CD4-positive, CD25-positive, alpha-beta regulatory T cell (primary cell): ENCODE results near the gene MEGF8. TPM values are rescaled to one million over a fixed set of nuclear protein-coding genes. Genes with fewer than 3 reads are reported as not detected.

Experiments used
- ATAC-seq, 2 donors: fragments of 150-1000 bp; cut with Tn5 transposase; one replicate each; pipeline ENCODE4 v1.10.0; 2021; ENCODE audit warnings: low read depth in 2 of 2, moderate number of reproducible peaks in 2 of 2, moderate library complexity in 1 of 2
- DNase-seq, 3 donors: peaks; one replicate each; pipeline versions ENCODE4 v3.0.0 to v3.0.0-alpha.2; 2012 to 2022; ENCODE audit warnings: mixed read lengths in 1 of 3
- H3K27ac ChIP-seq: one replicate; pipeline ENCODE4 v1.7.0; 2013; ENCODE audit warnings: mild to moderate bottlenecking, low read length; ENCODE audit not compliant: insufficient read depth, poor library complexity, severe bottlenecking
- H3K27me3 ChIP-seq: one replicate; pipeline ENCODE4 v1.7.0; 2013; ENCODE audit warnings: low read length; ENCODE audit not compliant: control insufficient read depth, insufficient read depth
- H3K36me3 ChIP-seq: one replicate; pipeline ENCODE4 v1.7.0; 2013; ENCODE audit warnings: mild to moderate bottlenecking, low read length, moderate library complexity; ENCODE audit not compliant: control insufficient read depth, insufficient read depth
- H3K4me1 ChIP-seq: 2 replicates; pipeline ENCODE4 v1.7.0; 2013; ENCODE audit warnings: mild to moderate bottlenecking, low read length; ENCODE audit not compliant: insufficient read depth, control insufficient read depth, poor library complexity, severe bottlenecking
- H3K4me3 ChIP-seq: one replicate; pipeline ENCODE4 v1.7.0; 2013; ENCODE audit warnings: low read depth, mild to moderate bottlenecking, low read length, moderate library complexity
- H3K9me3 ChIP-seq, 2 experiments: 1 replicate in 1 of 2; 2 replicates in 1 of 2; pipeline ENCODE4 v1.7.0; 2013; ENCODE audit warnings: low read length in 2 of 2, mild to moderate bottlenecking in 1 of 2, moderate library complexity in 1 of 2; ENCODE audit not compliant: control insufficient read depth in 2 of 2
- H3K27ac Mint-ChIP-seq, 3 donors: one replicate each; pipeline ENCODE4 v1.8.0; 2020 to 2022; ENCODE audit warnings: mild to moderate bottlenecking in 3 of 3, mixed read lengths in 3 of 3, moderate library complexity in 2 of 3
- H3K27me3 Mint-ChIP-seq: one replicate; pipeline ENCODE4 v1.8.0; 2022; ENCODE audit warnings: mild to moderate bottlenecking, mixed read lengths
- H3K36me3 Mint-ChIP-seq: one replicate; pipeline ENCODE4 v1.8.0; 2020; ENCODE audit warnings: mixed read lengths
- H3K4me1 Mint-ChIP-seq, 4 donors: one replicate each; pipeline ENCODE4 v1.8.0; 2020 to 2022; ENCODE audit warnings: mixed read lengths in 4 of 4, mild to moderate bottlenecking in 1 of 4
- H3K4me3 Mint-ChIP-seq, 4 donors: one replicate each; pipeline ENCODE4 v1.8.0; 2020 to 2022; ENCODE audit warnings: mild to moderate bottlenecking in 4 of 4, mixed read lengths in 4 of 4, moderate library complexity in 3 of 4
- H3K9me3 Mint-ChIP-seq, 7 donors: one replicate each; pipeline ENCODE4 v1.8.0; 2020 to 2022; ENCODE audit warnings: mixed read lengths in 7 of 7, mild to moderate bottlenecking in 3 of 7, moderate library complexity in 2 of 7
- polyA plus RNA-seq, 4 donors: library from polyadenylated mRNA; unstranded; fragments of 300-500 nt; fragmentation: Illumina TruSeq; gene quantifications; one replicate each; pipeline ENCODE4 v1.2.3, GENCODE V29; 2021
- total RNA-seq: library from RNA; stranded (reverse); gene quantifications from one replicate; pipeline ENCODE4 v1.2.3, GENCODE V29; 2022

MEGF8 gene
- total and polyA plus RNA-seq, 5 donors from 2014 or later = 0.18 to 6.5 (median 0.22) TPM

GRCh38 chr19:42411581-42412178 lies 86.2 kb downstream of the MEGF8 start:
- Histone ChIP-seq H3K36me3 (peaks cover 23% of the 10 kb centered on the region), H3K9me3 (no peaks in the 10 kb centered on the region), H3K27me3 (no peaks in the 10 kb centered on the region), H3K4me3 (no peak overlapping the region), H3K4me1 (no peaks in the 10 kb centered on the region), H3K27ac (no peak overlapping the region)
- Mint-ChIP-seq H3K27me3 (no peaks in the 10 kb centered on the region), H3K4me3 (no peak overlapping the region), H3K9me3 (peaks cover 0 to 1% (median 0%) of the 10 kb centered on the region in 7 donors), H3K27ac (peak overlapping the region in 1 of 3 donors; percentile 82), H3K4me1 (peaks cover 0 to 23% (median 1%) of the 10 kb centered on the region in 4 donors), H3K36me3 (peaks cover 17% of the 10 kb centered on the region)
- ATAC-seq = no peak
- DNase-seq = no peak

GRCh38 chr19:42412227-42412626 lies 86.8 kb downstream of the MEGF8 start:
- DNase-seq (no peak), ATAC-seq (no peak)
- peak overlapping the region in 2 of 3 donors; percentile 14 to 36 for H3K27ac Mint-ChIP-seq

GRCh38 chr19:42412661-42413076 lies 87.2 kb downstream of the MEGF8 start:
- H3K9me3 ChIP-seq = no peaks in the 10 kb centered on the region
- DNase-seq = no peak
- H3K4me3 ChIP-seq = no peak overlapping the region
- H3K4me1 Mint-ChIP-seq = peaks cover 0 to 23% (median 1%) of the 10 kb centered on the region in 4 donors
- H3K9me3 Mint-ChIP-seq = peaks cover 0 to 1% (median 0%) of the 10 kb centered on the region in 7 donors
- H3K36me3 ChIP-seq = peaks cover 25% of the 10 kb centered on the region
- H3K4me3 Mint-ChIP-seq = no peak overlapping the region
- no peaks in the 10 kb centered on the region for H3K27me3 ChIP-seq
- no peak for ATAC-seq
- H3K27ac ChIP-seq = no peak overlapping the region
- H3K36me3 Mint-ChIP-seq = peaks cover 14% of the 10 kb centered on the region
- H3K4me1 ChIP-seq = no peaks in the 10 kb centered on the region
- H3K27ac Mint-ChIP-seq = no peak overlapping the region
- H3K27me3 Mint-ChIP-seq = no peaks in the 10 kb centered on the region

More at GRCh38 chr19:42412227-42412626, 86.8 kb downstream of the MEGF8 start:
- H3K9me3 Mint-ChIP-seq = peaks cover 0 to 1% (median 0%) of the 10 kb centered on the region in 7 donors
- H3K27ac ChIP-seq = no peak overlapping the region
- no peaks in the 10 kb centered on the region for H3K9me3 ChIP-seq
- no peaks in the 10 kb centered on the region for H3K4me1 ChIP-seq
- H3K36me3 Mint-ChIP-seq = peaks cover 17% of the 10 kb centered on the region
- H3K4me1 Mint-ChIP-seq = peaks cover 0 to 23% (median 1%) of the 10 kb centered on the region in 4 donors
- H3K36me3 ChIP-seq = peaks cover 24% of the 10 kb centered on the region
- H3K27me3 Mint-ChIP-seq = no peaks in the 10 kb centered on the region
- H3K4me3 Mint-ChIP-seq = no peak overlapping the region
- H3K27me3 ChIP-seq = no peaks in the 10 kb centered on the region
- no peak overlapping the region for H3K4me3 ChIP-seq

GRCh38 chr19:42419309-42419708 lies 93.9 kb downstream of the MEGF8 start:
- peaks cover 45% of the 10 kb centered on the region for H3K4me1 ChIP-seq
- Mint-ChIP-seq H3K4me3 (no peak overlapping the region), H3K27me3 (no peaks in the 10 kb centered on the region), H3K36me3 (peaks cover 3% of the 10 kb centered on the region), H3K9me3 (no peaks in the 10 kb centered on the region), H3K27ac (no peak overlapping the region), H3K4me1 (peaks cover 11 to 52% (median 32%) of the 10 kb centered on the region in 4 donors)
- H3K27me3 ChIP-seq = no peaks in the 10 kb centered on the region
- peaks cover 19% of the 10 kb centered on the region for H3K36me3 ChIP-seq
- no peaks in the 10 kb centered on the region for H3K9me3 ChIP-seq
- DNase-seq (no peak), ATAC-seq (no peak)
- no peak overlapping the region for H3K4me3 ChIP-seq
- H3K27ac ChIP-seq = no peak overlapping the region

- Histone ChIP-seq H3K4me3 (no peak overlapping the region), H3K9me3 (no peaks in the 10 kb centered on the region), H3K36me3 (peaks cover 13% of the 10 kb centered on the region), H3K27me3 (no peaks in the 10 kb centered on the region), H3K27ac (no peak overlapping the region), H3K4me1 (peaks cover 45% of the 10 kb centered on the region)
- H3K36me3 Mint-ChIP-seq = peaks cover 3% of the 10 kb centered on the region
- H3K9me3 Mint-ChIP-seq = no peaks in the 10 kb centered on the region
- peak overlapping the region in 2 of 3 donors; percentile 27 to 48 for H3K27ac Mint-ChIP-seq
- no peaks in the 10 kb centered on the region for H3K27me3 Mint-ChIP-seq
- DNase-seq (peak; percentile 63 to 89 (median 78)), ATAC-seq (peak; percentile 46 to 50)
- peak overlapping the region; percentile 12 to 86 (median 46) for H3K4me3 Mint-ChIP-seq
- peaks cover 11 to 56% (median 32%) of the 10 kb centered on the region in 4 donors for H3K4me1 Mint-ChIP-seq
Observed at GRCh38 chr19:42420055-42420544, 94.7 kb downstream of the MEGF8 start.

GRCh38 chr19:42421101-42421500 lies 95.7 kb downstream of the MEGF8 start:
- Histone ChIP-seq H3K4me3 (no peak overlapping the region), H3K4me1 (peaks cover 45% of the 10 kb centered on the region), H3K27ac (no peak overlapping the region), H3K36me3 (peaks cover 8% of the 10 kb centered on the region), H3K9me3 (no peaks in the 10 kb centered on the region), H3K27me3 (no peaks in the 10 kb centered on the region)
- peaks cover 3% of the 10 kb centered on the region for H3K36me3 Mint-ChIP-seq
- DNase-seq = no peak
- peak overlapping the region; percentile 69 to 98 (median 98) for H3K4me3 Mint-ChIP-seq
- peak overlapping the region in 2 of 3 donors; percentile 86 to 97 for H3K27ac Mint-ChIP-seq
- no peaks in the 10 kb centered on the region for H3K9me3 Mint-ChIP-seq
- no peaks in the 10 kb centered on the region for H3K27me3 Mint-ChIP-seq
- H3K4me1 Mint-ChIP-seq = peaks cover 11 to 57% (median 32%) of the 10 kb centered on the region in 4 donors
- no peak for ATAC-seq

- peak overlapping the region; percentile 85 for H3K4me3 ChIP-seq
- Mint-ChIP-seq H3K27ac (peak overlapping the region in 1 of 3 donors; percentile 97), H3K4me1 (peaks cover 11 to 57% (median 32%) of the 10 kb centered on the region in 4 donors), H3K4me3 (peak overlapping the region; percentile 69 to 98 (median 98)), H3K36me3 (peaks cover 3% of the 10 kb centered on the region), H3K9me3 (no peaks in the 10 kb centered on the region), H3K27me3 (no peaks in the 10 kb centered on the region)
- H3K27ac ChIP-seq = no peak overlapping the region
- H3K4me1 ChIP-seq = peaks cover 45% of the 10 kb centered on the region
- no peaks in the 10 kb centered on the region for H3K9me3 ChIP-seq
- ATAC-seq (no peak), DNase-seq (no peak)
- H3K36me3 ChIP-seq = peaks cover 3% of the 10 kb centered on the region
- no peaks in the 10 kb centered on the region for H3K27me3 ChIP-seq
Observed at GRCh38 chr19:42421591-42422031, 96.2 kb downstream of the MEGF8 start.
